SKM-1 treated with dmso at 0.1 percent for 144 hours (cell line): ENCODE measurements around the gene C1QTNF4.

Source experiments
- DNase-seq: peaks from one replicate; lab custom pipeline; 2025; ENCODE audit not compliant: unreplicated experiment; lab: John Stamatoyannopoulos, UW

The C1QTNF4 gene

DNA sequence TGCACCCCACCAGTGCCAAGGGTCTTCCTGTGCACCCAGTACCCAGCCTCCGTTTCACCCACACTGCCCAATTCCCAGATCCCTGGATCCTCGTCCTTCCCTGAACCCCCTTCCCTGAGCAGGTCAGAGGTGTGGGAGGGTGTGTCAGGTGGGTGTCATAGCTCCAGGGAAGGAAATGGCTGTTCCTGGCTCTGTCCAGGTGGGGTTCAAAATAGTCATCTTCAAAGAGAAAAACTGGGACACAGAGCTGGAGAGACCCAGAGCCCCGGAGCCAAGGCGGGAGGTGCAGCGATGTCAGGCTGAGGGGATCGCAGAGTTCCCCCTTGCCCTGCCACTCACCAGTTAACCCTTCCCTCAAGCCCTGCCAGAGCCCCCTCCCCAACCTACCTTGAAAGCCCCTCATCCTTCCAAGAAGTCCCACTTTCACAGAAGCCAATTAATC lies 698 bp downstream of the C1QTNF4 start:
- DNase-seq, result no peak

- no peak for DNase-seq
Observed at GRCh38 chr11:47592970-47593369, 1.2 kb downstream of the C1QTNF4 start.

- DNase-seq, result no peak
Observed at GRCh38 chr11:47592251-47592650, 2.0 kb downstream of the C1QTNF4 start.

DNA sequence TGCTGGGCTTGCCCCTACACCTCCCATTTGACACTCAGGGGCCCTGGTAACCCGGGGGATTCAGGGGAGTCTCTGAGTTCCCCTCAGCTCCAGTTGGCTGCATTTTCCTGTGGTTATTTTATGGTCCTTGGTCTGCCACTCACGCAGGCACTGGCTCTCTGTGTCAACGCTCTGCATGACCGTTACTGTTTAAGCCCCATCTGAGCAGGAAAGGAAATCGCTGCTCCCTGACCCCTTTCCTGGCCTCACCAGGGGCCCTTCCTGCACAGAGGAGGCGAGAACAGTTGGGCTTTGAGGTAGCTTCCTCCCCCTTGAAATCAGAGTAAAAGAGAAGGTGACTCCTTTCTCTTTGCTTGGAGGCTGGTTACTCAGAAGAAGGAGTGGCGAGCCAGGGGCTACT lies 2.4 kb downstream of the C1QTNF4 start:
- peak; percentile 8 for DNase-seq

GRCh38 chr11:47589977-47590861 lies 4.0 kb downstream of the C1QTNF4 start:
- no peak for DNase-seq

GRCh38 chr11:47589584-47589976 lies 4.6 kb downstream of the C1QTNF4 start:
- no peak for DNase-seq

- DNase-seq, result no peak
Observed at GRCh38 chr11:47589118-47589517, 5.1 kb downstream of the C1QTNF4 start.

DNA sequence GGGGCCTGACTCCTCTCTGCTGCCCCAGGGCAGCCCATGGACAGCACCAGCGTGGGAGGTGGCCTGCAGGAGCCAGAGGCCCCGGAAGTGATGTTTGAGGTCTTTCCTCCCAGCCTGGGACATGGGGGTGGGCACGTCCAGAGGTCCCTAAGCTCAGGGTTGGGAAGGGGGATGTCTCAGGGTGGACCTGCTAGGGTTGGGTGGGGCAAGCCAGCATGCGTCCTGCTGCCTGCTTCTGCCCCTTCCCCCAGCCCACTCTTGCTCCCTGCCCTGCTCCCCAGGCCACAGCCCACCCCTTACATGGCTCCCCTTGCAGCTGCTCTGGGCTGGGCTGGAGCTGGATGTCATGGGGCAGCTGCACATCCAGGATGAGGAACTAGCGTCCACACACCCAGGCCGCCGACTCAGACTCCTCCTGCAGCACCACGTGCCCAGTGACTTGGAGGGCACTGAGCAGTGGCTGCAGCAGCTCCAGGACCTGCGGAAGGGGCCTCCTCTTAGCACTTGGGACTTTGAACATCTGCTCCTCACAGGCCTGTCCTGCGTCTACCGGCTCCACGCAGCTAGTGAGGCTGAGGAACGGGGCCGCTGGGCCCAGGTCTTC lies 6.4 kb downstream of the C1QTNF4 start:
- DNase-seq, result peak; percentile 77

GRCh38 chr11:47587039-47587716 lies 7.0 kb downstream of the C1QTNF4 start:
- DNase-seq, result no peak

GRCh38 chr11:47586098-47586855 lies 7.9 kb downstream of the C1QTNF4 start, which contains the start of gene FAM180B:
FAM180B (plus strand) TSS chr11:47586678; CDS start chr11:47586769, 91 bp downstream.
- DNase-seq, result no peak

DNA sequence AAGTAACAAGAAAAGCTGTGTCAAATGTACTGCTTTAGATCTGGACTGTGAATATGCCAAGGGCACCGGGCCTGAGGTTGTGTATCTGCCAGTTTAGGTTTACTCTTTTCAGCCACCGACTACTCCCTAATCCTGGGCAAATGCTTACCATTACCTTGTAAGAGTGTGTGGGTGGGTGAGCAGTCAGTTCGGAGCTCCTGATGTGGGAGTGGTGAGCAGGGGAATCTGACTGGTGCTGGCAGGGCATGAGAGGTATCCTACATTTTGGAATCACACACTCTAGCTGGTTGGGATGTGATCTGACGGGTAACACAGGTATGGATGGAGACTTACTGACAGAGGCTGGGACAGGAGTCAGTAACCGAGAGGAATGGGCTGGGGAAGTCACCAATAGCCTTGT lies 10.4 kb downstream of the C1QTNF4 start:
- no peak for DNase-seq

DNA sequence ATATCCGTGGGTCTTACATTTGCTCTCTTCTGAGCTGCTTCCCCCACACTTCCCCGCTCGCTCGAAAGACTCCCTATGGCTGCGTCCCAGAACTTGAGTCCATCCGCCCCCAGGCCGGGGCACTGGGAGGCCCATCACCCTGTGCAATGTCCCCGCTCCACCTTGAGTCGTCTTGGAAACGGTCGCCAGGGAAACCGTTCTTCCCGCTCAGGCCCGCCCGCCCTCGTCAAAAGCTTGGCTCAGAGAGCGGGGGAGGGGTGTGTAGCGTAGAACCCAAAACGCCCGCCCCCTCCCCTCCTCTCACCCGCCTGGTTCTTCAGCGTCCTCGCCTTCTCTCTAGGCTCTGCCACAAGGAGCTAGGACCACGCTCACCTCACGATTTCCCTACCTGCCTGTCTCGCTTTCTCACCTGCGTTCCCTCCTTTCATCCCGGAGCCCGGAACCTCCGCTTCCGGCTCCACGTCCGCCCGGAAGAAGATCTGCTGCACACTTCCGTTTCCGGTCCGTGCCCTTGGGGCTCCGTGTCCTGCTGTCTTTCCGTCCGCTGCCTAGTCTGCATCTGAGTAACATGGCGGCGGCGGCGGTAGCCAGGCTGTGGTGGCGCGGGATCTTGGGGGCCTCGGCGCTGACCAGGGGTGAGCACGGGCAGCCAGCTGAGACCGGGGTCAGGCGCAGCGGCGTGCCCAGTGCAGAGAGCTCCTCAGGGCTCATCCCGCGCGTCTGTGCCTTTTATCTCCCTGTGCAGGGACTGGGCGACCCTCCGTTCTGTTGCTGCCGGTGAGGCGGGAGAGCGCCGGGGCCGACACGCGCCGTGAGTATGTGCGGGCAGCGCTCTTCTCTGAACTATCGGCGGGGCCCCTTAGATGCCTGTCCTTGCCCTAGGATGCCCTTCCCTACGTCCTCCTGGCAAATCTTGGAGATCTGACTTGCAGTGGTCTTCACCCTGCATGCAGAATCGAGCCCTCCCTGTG lies 15.4 kb downstream of the C1QTNF4 start, which contains the start of the genes KBTBD4 and NDUFS3:
TSS of gene KBTBD4 (minus strand) at position 447 of the 971 bp plus-strand sequence. CDS start at position 428, 19 bp downstream.
TSS of gene NDUFS3 (plus strand) at position 551 of the 971 bp plus-strand sequence. CDS start at position 569, 18 bp downstream.
- peak; percentile 80 for DNase-seq

DNA sequence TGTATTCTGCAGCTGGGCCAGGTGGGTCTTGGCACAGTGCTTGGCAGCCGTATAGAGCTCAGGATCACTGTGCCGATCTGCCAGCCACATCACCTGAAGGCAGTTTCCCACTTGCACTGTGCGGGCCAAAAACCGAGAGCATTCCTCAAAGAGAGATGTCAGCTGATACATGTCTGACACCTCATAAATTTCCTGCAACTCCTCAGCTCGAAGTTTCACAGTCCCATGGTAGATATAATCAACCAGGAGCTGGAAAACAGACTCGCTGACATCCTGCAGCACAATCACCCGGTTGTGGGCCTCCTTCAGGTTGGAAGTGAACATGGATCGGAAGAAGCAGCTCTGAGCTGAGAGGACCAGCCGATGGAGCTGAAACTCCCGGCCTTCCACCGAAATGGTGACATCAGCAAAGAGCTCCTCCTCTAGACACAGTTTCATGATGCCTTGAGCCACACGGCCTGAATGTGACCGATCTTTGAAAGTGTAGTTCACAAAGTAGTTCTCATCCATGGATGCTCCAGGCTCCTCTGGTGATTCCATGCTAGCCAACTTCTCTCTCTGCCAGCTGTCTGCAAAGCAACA lies 16.7 kb downstream of the C1QTNF4 start:
- DNase-seq, result no peak

DNA sequence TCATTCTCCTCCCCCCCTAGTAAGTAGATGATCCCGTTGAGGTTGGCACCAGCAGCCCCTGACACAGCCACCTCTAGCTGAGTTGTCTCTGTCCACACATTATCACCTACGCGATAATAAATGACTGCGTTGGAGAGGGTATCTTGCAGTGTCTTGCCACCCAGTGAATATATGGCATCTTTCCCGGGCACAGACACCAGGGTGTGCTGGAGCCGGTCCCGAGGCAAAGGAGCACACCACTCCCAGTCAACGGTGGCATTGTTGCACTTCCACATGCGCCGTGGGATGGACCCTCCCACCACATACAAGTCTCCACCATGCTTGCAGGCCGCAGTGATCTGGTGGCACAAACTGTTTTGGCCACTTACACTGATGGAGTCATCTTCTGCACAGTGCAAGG lies 20.9 kb downstream of the C1QTNF4 start:
- no peak for DNase-seq

GRCh38 chr11:47572715-47573255 lies 21.4 kb downstream of the C1QTNF4 start:
- DNase-seq, result no peak

GRCh38 chr11:47571895-47572294 lies 22.3 kb downstream of the C1QTNF4 start:
- no peak for DNase-seq

DNA sequence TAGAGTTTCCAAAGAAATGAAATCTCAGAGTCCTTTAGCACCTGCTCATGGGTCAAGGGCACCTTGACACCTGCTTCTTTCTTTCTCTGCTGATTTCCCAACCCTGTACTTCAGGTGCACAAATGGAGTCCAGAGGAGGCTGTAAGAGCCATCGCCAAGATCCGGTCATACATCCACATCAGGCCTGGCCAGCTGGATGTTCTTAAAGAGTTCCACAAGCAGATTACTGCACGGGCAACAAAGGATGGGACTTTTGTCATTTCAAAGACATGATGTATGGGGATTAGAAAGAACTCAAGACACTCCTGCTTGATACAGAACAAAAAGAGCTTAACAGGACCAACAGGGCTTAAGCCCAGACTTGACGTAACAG lies 22.9 kb downstream of the C1QTNF4 start:
- DNase-seq, result no peak

GRCh38 chr11:47570651-47571356 lies 23.4 kb downstream of the C1QTNF4 start:
- DNase-seq, result no peak
